Endothelial cell (in vitro differentiated cells): ENCODE results near the gene AGBL4. TPM values are rescaled to one million over a fixed set of nuclear protein-coding genes. Genes with fewer than 3 reads are reported as not detected.

Experiments
- DNase-seq: peaks from one replicate; pipeline ENCODE4 v3.0.0; 2021; ENCODE audit warnings: low spot score
- H3K27ac Mint-ChIP-seq: one replicate; pipeline ENCODE4 v1.8.0; 2021; ENCODE audit warnings: mixed read lengths, inconsistent platforms; ENCODE audit not compliant: unreplicated experiment
- H3K27me3 Mint-ChIP-seq: one replicate; pipeline ENCODE4 v1.8.0; 2021; ENCODE audit warnings: mild to moderate bottlenecking, moderate library complexity, mixed read lengths, inconsistent platforms; ENCODE audit not compliant: unreplicated experiment
- H3K36me3 Mint-ChIP-seq: one replicate; pipeline ENCODE4 v1.8.0; 2021; ENCODE audit warnings: mild to moderate bottlenecking, low read depth, mixed read lengths, inconsistent platforms; ENCODE audit not compliant: unreplicated experiment
- H3K4me1 Mint-ChIP-seq: one replicate; pipeline ENCODE4 v1.8.0; 2021; ENCODE audit warnings: mild to moderate bottlenecking, mixed read lengths, inconsistent platforms; ENCODE audit not compliant: unreplicated experiment
- H3K4me3 Mint-ChIP-seq: one replicate; pipeline ENCODE4 v1.8.0; 2021; ENCODE audit warnings: mild to moderate bottlenecking, mixed read lengths, inconsistent platforms; ENCODE audit not compliant: unreplicated experiment
- H3K9me3 Mint-ChIP-seq: one replicate; pipeline ENCODE4 v1.8.0; 2021; ENCODE audit warnings: mixed read lengths, inconsistent platforms; ENCODE audit not compliant: unreplicated experiment
- total RNA-seq: library from RNA; stranded (reverse); fragmentation: NEBNext Ultra II Directional; extraction: Animal tissue kit (Norgen Biotek cat#: 25700); gene quantifications from one replicate; pipeline ENCODE4 v1.2.1, GENCODE V29; 2021; ENCODE audit not compliant: unreplicated experiment
- TF ChIP-seq, protein P1 (sequence below): fragments of 200-600 bp; sonication (generic); IDR thresholded peaks from one replicate; pipeline ENCODE4 v1.5.0; 2021; ENCODE audit warnings: antibody characterized with exemption; ENCODE audit not compliant: unreplicated experiment

AGBL4 gene
- total RNA-seq, 1 donor from 2014 or later = 0.51 TPM

DNA sequence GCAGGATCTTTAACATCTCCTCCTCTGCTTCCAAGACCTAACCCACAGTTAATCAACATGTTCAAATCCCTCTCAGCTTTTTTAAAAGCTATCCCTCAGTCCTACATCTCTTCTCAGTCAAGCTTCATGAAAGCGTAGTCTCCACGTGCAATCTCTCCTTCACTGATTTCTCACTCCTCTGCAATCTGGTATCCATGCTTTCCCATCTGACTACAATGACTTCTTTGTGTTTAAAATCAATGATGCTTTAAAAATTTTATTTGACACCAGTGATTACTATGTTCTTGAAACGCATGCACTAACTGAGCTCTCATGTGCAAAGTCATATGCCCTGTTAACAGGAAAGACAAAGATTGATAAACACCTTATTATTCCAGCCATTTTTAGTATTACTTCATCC lies 1179.6 kb downstream of the AGBL4 start:
- Mint-ChIP-seq H3K9me3 (no peaks in the 10 kb centered on the region), H3K36me3 (no peaks in the 10 kb centered on the region), H3K4me1 (peaks cover 5% of the 10 kb centered on the region), H3K4me3 (no peak overlapping the region), H3K27ac (no peak overlapping the region), H3K27me3 (no peaks in the 10 kb centered on the region)
- no peak for DNase-seq
- TF ChIP-seq, protein P1, sequence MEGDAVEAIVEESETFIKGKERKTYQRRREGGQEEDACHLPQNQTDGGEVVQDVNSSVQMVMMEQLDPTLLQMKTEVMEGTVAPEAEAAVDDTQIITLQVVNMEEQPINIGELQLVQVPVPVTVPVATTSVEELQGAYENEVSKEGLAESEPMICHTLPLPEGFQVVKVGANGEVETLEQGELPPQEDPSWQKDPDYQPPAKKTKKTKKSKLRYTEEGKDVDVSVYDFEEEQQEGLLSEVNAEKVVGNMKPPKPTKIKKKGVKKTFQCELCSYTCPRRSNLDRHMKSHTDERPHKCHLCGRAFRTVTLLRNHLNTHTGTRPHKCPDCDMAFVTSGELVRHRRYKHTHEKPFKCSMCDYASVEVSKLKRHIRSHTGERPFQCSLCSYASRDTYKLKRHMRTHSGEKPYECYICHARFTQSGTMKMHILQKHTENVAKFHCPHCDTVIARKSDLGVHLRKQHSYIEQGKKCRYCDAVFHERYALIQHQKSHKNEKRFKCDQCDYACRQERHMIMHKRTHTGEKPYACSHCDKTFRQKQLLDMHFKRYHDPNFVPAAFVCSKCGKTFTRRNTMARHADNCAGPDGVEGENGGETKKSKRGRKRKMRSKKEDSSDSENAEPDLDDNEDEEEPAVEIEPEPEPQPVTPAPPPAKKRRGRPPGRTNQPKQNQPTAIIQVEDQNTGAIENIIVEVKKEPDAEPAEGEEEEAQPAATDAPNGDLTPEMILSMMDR = no peak

GRCh38 chr1:48841966-48842365 lies 1181.8 kb downstream of the AGBL4 start:
- Mint-ChIP-seq H3K27ac (no peak overlapping the region), H3K4me3 (no peak overlapping the region), H3K4me1 (peaks cover 10% of the 10 kb centered on the region), H3K36me3 (no peaks in the 10 kb centered on the region), H3K9me3 (no peaks in the 10 kb centered on the region), H3K27me3 (no peaks in the 10 kb centered on the region)
- no peak for DNase-seq
- TF ChIP-seq, protein P1 = no peak

GRCh38 chr1:48841461-48841860 lies 1182.3 kb downstream of the AGBL4 start:
- Mint-ChIP-seq H3K4me1 (peaks cover 11% of the 10 kb centered on the region), H3K27me3 (no peaks in the 10 kb centered on the region), H3K9me3 (no peaks in the 10 kb centered on the region), H3K36me3 (no peaks in the 10 kb centered on the region), H3K4me3 (no peak overlapping the region), H3K27ac (no peak overlapping the region)
- no peak for DNase-seq
- TF ChIP-seq, protein P1 = no peak

GRCh38 chr1:48831120-48831978 lies 1192.4 kb downstream of the AGBL4 start:
- peaks cover 2% of the 10 kb centered on the region for H3K4me1 Mint-ChIP-seq

DNA sequence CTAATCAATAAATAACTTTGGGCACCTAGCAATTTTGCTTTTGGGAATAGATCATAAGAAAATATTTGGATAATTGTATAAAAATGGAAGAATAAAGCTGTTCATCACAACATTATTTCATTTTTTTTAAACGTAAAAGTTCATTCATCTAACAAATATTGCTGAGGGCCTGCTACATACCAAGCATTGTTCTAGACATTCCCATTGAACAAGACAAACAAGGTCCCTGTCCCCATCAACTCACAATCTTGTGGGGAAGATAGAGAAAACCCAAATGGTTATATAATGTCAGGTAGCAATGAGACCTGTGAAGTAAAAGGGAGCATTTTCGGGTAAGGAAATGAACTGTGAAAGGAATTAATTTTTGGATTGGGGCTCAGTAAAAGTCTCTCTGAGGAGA lies 1193.0 kb downstream of the AGBL4 start:
- no peaks in the 10 kb centered on the region for H3K27me3 Mint-ChIP-seq
- no peaks in the 10 kb centered on the region for H3K36me3 Mint-ChIP-seq
- TF ChIP-seq, protein P1 = no peak
- H3K4me3 Mint-ChIP-seq = no peak overlapping the region
- DNase-seq = no peak
- H3K9me3 Mint-ChIP-seq = no peaks in the 10 kb centered on the region
- peaks cover 2% of the 10 kb centered on the region for H3K4me1 Mint-ChIP-seq
- H3K27ac Mint-ChIP-seq = no peak overlapping the region

More at GRCh38 chr1:48831120-48831978, 1192.4 kb downstream of the AGBL4 start:
- TF ChIP-seq, protein P1 = no peak
- H3K9me3 Mint-ChIP-seq = no peaks in the 10 kb centered on the region
- DNase-seq = no peak
- H3K27ac Mint-ChIP-seq = no peak overlapping the region
- no peaks in the 10 kb centered on the region for H3K36me3 Mint-ChIP-seq
- no peaks in the 10 kb centered on the region for H3K27me3 Mint-ChIP-seq
- no peak overlapping the region for H3K4me3 Mint-ChIP-seq
